ENCODE results near the gene ZNF652. TPM values are rescaled to one million over a fixed set of nuclear protein-coding genes. Genes with fewer than 3 reads are reported as not detected.

The ZNF652 gene
- total RNA-seq, 3 donors from 2014 or later: 44.4 to 117 (median 46.9) TPM

- ATAC-seq (no peak), DNase-seq (no peak)
- Histone ChIP-seq H3K36me3 (ENCODE audit: low read depth) (no peaks in the 10 kb centered on the region), H3K4me3 (no peak overlapping the region), H3K9me3 (no peaks in the 10 kb centered on the region), H3K4me1 (ENCODE audit: low read depth) (peaks cover 24% of the 10 kb centered on the region)
- intact Hi-C loops (cut with DNase I, micrococcal nuclease): no loop called here
- TF ChIP-seq CTCF (IDR thresholded peaks at IDR 0.05): no peak
Observed at GRCh38 chr17:49356320-49356719, 5.7 kb downstream of the ZNF652 start.

- no peaks in the 10 kb centered on the region for H3K9me3 ChIP-seq
- ATAC-seq (no peak), DNase-seq (no peak)
- intact Hi-C loops (cut with DNase I, micrococcal nuclease): no loop called here
- TF ChIP-seq CTCF (IDR thresholded peaks at IDR 0.05): no peak
- peaks cover 6% of the 10 kb centered on the region for H3K4me1 ChIP-seq (ENCODE audit: low read depth)
- H3K4me3 ChIP-seq: no peak overlapping the region
- no peaks in the 10 kb centered on the region for H3K36me3 ChIP-seq (ENCODE audit: low read depth)
Observed at GRCh38 chr17:49353607-49354006, 8.4 kb downstream of the ZNF652 start.

- intact Hi-C loops (cut with DNase I, micrococcal nuclease): no loop called here
- DNase-seq (no peak), ATAC-seq (no peak)
Observed at GRCh38 chr17:49352587-49353154, 9.4 kb downstream of the ZNF652 start.

GRCh38 chr17:49351572-49352140, 10.4 kb downstream of the ZNF652 start:
- no peak for DNase-seq
- Histone ChIP-seq H3K36me3 (ENCODE audit: low read depth) (no peaks in the 10 kb centered on the region), H3K4me3 (no peak overlapping the region), H3K4me1 (ENCODE audit: low read depth) (no peaks in the 10 kb centered on the region), H3K9me3 (no peaks in the 10 kb centered on the region)
- no peak for ATAC-seq
- no peak for TF ChIP-seq CTCF (IDR thresholded peaks at IDR 0.05)
- intact Hi-C loops (cut with DNase I, micrococcal nuclease): no loop called here

More at GRCh38 chr17:49352587-49353154, 9.4 kb downstream of the ZNF652 start:
- Histone ChIP-seq H3K4me3 (no peak overlapping the region), H3K36me3 (ENCODE audit: low read depth) (no peaks in the 10 kb centered on the region), H3K4me1 (ENCODE audit: low read depth) (no peaks in the 10 kb centered on the region), H3K9me3 (no peaks in the 10 kb centered on the region)
- no peak for TF ChIP-seq CTCF (IDR thresholded peaks at IDR 0.05)

GRCh38 chr17:49349541-49349940, 12.5 kb downstream of the ZNF652 start:
- intact Hi-C loops (cut with DNase I, micrococcal nuclease): no loop called here
- Histone ChIP-seq H3K4me3 (no peak overlapping the region), H3K4me1 (ENCODE audit: low read depth) (no peaks in the 10 kb centered on the region), H3K9me3 (no peaks in the 10 kb centered on the region), H3K36me3 (ENCODE audit: low read depth) (no peaks in the 10 kb centered on the region)
- no peak for TF ChIP-seq CTCF (IDR thresholded peaks at IDR 0.05)
- no peak for DNase-seq
- ATAC-seq: no peak

All from mucosa of descending colon (tissue), 3 donors.